ENCODE data around the gene SPAST.
"Not testable (repeated sequence)": the region's sequence is repeated elsewhere in the genome, so short reads cannot be mapped to it uniquely, and the experiment has no call there.

Gene SPAST, protein sequence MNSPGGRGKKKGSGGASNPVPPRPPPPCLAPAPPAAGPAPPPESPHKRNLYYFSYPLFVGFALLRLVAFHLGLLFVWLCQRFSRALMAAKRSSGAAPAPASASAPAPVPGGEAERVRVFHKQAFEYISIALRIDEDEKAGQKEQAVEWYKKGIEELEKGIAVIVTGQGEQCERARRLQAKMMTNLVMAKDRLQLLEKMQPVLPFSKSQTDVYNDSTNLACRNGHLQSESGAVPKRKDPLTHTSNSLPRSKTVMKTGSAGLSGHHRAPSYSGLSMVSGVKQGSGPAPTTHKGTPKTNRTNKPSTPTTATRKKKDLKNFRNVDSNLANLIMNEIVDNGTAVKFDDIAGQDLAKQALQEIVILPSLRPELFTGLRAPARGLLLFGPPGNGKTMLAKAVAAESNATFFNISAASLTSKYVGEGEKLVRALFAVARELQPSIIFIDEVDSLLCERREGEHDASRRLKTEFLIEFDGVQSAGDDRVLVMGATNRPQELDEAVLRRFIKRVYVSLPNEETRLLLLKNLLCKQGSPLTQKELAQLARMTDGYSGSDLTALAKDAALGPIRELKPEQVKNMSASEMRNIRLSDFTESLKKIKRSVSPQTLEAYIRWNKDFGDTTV

DNA sequence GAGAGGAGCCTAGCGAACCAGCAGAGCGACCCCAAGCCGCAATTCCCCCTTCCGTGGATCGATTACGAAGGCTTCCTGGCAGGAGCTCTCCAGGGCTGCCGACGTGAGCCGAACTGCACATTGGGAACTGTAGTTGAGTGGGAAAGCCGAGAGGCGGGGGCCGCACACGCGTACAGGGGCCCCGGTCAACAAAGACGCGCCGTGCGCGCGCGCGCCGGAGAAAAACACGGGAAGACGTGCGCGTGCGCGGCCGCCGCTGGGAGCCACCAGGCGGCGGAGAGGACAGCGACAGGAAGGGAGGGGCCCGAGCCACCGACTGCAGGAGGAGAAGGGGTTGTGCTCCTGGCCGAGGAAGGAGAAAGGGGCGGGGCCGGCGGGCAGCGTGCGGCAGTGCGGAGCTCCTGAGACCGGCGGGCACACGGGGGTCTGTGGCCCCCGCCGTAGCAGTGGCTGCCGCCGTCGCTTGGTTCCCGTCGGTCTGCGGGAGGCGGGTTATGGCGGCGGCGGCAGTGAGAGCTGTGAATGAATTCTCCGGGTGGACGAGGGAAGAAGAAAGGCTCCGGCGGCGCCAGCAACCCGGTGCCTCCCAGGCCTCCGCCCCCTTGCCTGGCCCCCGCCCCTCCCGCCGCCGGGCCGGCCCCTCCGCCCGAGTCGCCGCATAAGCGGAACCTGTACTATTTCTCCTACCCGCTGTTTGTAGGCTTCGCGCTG lies at the start of gene SPAST:
Gene SPAST (plus strand): TSS at position 247 of the 711 bp plus-strand sequence. CDS start 276 bp downstream, at position 523.
- in situ Hi-C loops (cut with HindIII; ENCODE audit: low sequenced_read_pairs), result no loop called here

- in situ Hi-C loops (cut with HindIII; ENCODE audit: low sequenced_read_pairs), result not testable (repeated sequence)
Measured at GRCh38 chr2:32018789-32019482, 44.4 kb upstream of the SPAST start.

DNA sequence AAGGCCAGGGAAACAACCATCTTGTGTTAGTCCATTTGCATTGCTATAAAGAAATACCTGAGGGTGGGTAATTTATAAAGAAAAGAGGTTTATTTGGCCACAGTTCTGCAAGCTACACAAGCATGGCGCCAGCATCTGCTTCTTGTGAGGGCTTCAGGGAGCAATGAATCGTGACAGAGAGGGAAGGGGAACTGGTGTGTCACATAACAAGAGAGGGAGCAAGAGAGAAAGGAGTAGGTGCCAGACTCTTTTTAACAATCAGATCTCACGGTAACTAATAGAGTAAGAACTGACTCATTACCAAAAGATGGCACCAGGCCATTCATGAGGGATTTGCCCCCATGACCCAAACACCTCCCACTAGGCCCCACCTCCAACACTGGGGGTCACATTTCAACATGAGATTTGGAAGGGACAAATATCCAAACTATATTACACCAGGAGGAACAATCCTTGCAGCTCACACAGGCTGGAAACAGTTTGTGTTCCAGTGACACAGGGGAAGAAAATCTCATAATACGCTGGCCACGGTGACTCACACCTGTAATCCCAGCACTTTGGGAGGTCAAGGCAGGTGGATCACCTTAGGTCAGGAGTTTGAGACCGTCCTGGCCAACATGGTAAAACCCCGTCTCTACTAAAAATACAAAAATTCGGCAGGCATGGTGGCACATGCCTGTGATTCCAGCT lies 29.0 kb upstream of the SPAST start:
- in situ Hi-C loops (cut with HindIII; ENCODE audit: low sequenced_read_pairs), result not testable (repeated sequence)

DNA sequence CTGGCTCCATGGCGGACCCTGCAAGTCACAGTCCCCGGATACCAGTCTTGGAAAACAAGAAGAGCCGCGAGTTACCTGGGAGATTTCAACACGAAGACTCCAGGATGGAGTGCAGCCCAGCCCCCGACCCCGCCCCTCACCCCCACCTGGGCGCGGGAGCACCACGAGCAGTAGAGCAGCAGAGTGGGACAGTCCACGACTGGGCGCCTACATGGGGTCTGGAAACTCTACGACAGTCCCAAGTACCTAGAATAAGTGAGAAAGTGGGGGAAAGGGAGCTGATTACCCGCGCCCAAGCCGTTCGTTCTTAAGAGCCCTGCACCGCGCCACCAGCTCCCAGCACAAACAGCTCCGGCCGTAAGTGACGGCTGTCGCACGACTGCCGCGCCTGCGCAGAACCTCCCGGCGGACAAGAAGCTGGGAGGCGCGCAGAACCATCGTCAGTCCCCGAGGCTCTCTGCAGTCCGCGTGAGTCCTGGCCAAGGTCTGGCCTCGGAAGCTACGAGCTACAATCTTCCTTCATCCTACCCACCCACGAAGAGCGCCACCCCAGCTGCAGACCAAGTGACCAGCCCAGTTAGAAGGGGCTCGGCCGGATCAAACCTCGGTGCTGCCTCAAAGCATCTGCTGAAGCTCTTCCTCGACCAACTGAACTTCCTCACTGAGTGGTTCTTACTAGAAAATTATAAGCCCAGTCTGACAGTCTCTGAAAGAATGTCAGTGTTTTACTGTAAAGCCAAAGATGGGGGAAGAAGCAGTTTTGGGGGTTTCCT lies 23.7 kb upstream of the SPAST start, which contains the start of gene DPY30:
Gene DPY30 (minus strand): TSS at position 359 of the 773 bp plus-strand sequence. CDS start 349 bp downstream, at position 10.
- in situ Hi-C loops (cut with HindIII; ENCODE audit: low sequenced_read_pairs), result no loop called here

GRCh38 chr2:32043561-32043960 lies 19.8 kb upstream of the SPAST start:
- in situ Hi-C loops (cut with HindIII; ENCODE audit: low sequenced_read_pairs), result no loop called here

DNA sequence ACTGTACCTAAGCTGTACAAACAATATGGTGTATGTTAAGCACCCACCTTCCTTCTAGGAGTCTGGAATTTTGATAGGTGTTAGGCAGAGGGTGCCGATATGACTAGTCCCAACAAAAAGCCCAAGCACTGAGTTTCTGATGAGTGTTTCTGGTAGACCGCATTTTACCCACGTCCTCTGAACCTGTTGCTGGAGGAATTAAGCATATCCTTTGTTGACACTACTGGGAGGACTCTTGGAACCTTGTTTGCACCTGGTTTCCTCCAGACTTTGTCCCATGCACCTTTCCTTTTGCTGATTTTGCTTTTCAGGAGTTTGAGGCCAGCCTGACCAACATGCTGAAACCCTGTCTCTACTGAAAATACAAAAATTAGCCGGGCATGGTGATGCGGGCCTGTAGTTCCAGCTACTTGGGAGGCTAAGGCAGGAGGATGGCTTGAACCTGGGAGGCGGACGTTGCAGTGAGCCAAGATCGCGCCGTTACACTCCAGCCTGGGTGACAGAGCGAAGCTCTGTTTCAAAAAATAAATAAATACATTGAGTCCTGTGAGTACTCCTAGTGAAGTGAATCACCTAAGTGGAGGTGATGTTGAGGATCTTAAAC lies 11.4 kb upstream of the SPAST start:
- in situ Hi-C loops (cut with HindIII; ENCODE audit: low sequenced_read_pairs), result no loop called here

DNA sequence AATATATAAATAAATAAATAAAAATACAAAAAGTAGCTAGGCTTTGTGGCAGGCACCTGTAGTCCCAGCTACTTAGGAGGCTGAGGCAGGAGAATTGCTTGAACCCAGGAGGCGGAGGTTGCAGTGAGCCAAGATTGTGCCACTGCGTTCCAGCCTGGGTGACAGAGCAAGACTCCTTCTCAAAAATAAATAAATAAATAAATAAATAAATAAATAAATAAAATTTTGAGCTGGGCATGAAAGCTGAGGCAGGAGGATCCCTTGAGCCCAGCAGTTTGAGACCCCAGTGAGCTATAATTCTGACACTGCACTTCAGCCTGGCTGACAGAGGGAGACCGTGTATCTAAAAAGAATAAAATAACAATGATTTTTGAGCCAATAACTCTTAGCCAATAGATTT lies 8.8 kb upstream of the SPAST start:
- in situ Hi-C loops (cut with HindIII; ENCODE audit: low sequenced_read_pairs), result not testable (repeated sequence)

- in situ Hi-C loops (cut with HindIII; ENCODE audit: low sequenced_read_pairs), result no loop called here
Measured at GRCh38 chr2:32058130-32058529, 5.2 kb upstream of the SPAST start.

GRCh38 chr2:32060266-32060665 lies 3.1 kb upstream of the SPAST start:
- in situ Hi-C loops (cut with HindIII; ENCODE audit: low sequenced_read_pairs), result no loop called here

- in situ Hi-C loops (cut with HindIII; ENCODE audit: low sequenced_read_pairs), result no loop called here
Measured at GRCh38 chr2:32061430-32061829, 1.9 kb upstream of the SPAST start.

GRCh38 chr2:32061973-32062861 lies 1.1 kb upstream of the SPAST start:
- in situ Hi-C loops (cut with HindIII; ENCODE audit: low sequenced_read_pairs), result no loop called here

DNA sequence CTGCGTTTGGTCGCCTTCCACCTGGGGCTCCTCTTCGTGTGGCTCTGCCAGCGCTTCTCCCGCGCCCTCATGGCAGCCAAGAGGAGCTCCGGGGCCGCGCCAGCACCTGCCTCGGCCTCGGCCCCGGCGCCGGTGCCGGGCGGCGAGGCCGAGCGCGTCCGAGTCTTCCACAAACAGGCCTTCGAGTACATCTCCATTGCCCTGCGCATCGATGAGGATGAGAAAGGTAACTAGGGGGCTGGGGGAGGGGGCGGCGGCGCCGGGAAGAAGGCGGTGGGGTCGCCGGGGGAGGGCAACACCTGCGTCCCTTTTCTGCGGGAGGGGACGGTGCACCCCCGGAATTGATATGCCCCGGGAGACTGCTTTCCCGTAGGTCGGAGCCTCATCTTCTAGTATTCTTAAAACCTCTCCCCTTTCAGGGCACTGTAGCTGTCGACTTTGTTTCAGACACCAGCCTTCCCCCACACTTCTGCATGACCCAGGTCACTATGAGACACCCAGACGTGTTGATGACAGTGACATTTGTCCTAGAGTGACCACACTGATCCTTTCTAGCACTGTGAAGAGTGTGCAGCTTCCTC lies 755 bp downstream of the SPAST start:
- in situ Hi-C loops (cut with HindIII; ENCODE audit: low sequenced_read_pairs), result no loop called here

- in situ Hi-C loops (cut with HindIII; ENCODE audit: low sequenced_read_pairs), result no loop called here
Measured at GRCh38 chr2:32064713-32065112, 1.4 kb downstream of the SPAST start.

DNA sequence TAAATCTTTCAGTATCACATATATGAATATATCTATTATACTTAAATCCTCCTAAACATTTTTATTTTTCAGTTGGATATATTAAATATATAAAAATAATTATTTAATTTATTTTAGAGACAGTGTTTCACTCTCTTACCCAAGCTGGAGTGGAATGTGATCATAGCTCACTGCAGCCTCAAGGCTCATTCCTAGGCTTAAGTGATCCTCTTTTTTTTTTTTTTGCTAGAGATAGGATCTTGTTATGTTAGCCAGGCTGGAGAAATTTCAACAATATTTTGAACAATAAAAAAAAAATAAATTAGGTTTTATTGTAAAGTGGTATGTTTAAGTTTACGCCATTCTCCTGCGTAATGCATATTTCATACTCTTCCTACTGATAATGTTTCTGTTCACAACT lies 4.2 kb downstream of the SPAST start:
- in situ Hi-C loops (cut with HindIII; ENCODE audit: low sequenced_read_pairs), result no loop called here

DNA sequence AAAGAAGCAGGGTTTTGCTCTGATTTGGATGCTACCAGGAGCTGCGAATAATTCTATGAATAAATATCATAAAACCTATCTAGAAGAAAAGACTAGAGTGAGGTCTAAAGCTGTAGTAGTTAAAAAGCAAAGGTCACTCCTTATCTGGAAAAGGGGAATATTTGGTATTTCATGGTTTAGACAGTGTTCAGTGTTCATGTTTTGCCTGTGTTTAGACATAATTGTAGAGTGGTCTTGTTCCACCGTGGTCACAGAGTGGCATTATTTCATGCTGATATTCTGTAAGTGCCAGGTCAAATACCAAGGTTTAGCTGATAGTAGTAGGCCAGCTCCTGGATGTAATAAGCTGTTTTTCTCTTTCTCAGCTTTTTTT lies 10.8 kb downstream of the SPAST start:
- in situ Hi-C loops (cut with HindIII; ENCODE audit: low sequenced_read_pairs), result no loop called here

GRCh38 chr2:32095671-32096070 lies 32.3 kb downstream of the SPAST start:
- in situ Hi-C loops (cut with HindIII; ENCODE audit: low sequenced_read_pairs), result no loop called here

DNA sequence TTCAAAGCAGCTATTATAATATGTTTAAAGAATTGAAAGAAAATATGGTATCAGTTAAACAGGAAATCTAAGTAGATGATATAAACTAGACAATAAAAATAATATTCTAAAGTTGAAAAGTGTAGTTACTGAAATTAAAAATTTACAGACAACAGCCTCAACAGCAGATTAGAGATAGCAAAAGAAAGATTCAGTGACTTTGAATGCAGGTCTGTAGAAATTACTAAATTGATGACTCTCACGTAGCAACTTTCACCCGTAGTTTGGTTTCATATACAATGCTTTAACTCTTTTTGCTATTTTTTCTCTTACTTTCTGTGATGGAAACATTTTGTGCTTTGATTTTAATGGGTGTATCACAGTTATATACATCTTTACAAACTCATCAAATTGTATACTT lies 44.8 kb downstream of the SPAST start:
- in situ Hi-C loops (cut with HindIII; ENCODE audit: low sequenced_read_pairs), result no loop called here

GRCh38 chr2:32118055-32118454 lies 54.7 kb downstream of the SPAST start:
- in situ Hi-C loops (cut with HindIII; ENCODE audit: low sequenced_read_pairs), result no loop called here

Data from endothelial cell of hepatic sinusoid (primary cell).